NCI-H524 treated with DMSO at 0.1 percent for 48 hours (cell line): ENCODE results near the gene CCNDBP1.
"Not testable (repeated sequence)": the region's sequence is repeated elsewhere in the genome, so short reads cannot be mapped to it uniquely, and the experiment has no call there.

Source experiments
- DNase-seq: peaks from one replicate; lab custom pipeline; 2025; lab: John Stamatoyannopoulos, UW

The CCNDBP1 gene

GRCh38 chr15:43218908-43219706 is 33.9 kb downstream of the CCNDBP1 start:
- no peak for DNase-seq

GRCh38 chr15:43219929-43220928 is 35.0 kb downstream of the CCNDBP1 start:
- DNase-seq = no peak

- DNase-seq = no peak
Observed at GRCh38 chr15:43220991-43221403, 35.8 kb downstream of the CCNDBP1 start, which contains the start of gene EPB42. EPB42 (minus strand) TSS chr15:43221018; CDS start chr15:43220825, 193 bp downstream.

GRCh38 chr15:43221422-43221821 is 36.2 kb downstream of the CCNDBP1 start:
- no peak for DNase-seq

- no peak for DNase-seq
Observed at GRCh38 chr15:43225201-43225949, 40.2 kb downstream of the CCNDBP1 start.

GRCh38 chr15:43225950-43226255 is 40.7 kb downstream of the CCNDBP1 start:
- not testable (repeated sequence) for DNase-seq

- no peak for DNase-seq
Observed at GRCh38 chr15:43226436-43227305, 41.5 kb downstream of the CCNDBP1 start.

- DNase-seq = no peak
Observed at GRCh38 chr15:43229977-43230376, 44.8 kb downstream of the CCNDBP1 start.

GRCh38 chr15:43230640-43231115 is 45.5 kb downstream of the CCNDBP1 start:
- no peak for DNase-seq

- no peak for DNase-seq
Observed at GRCh38 chr15:43232289-43232874, 47.2 kb downstream of the CCNDBP1 start.

- DNase-seq = no peak
Observed at GRCh38 chr15:43235536-43235935, 50.3 kb downstream of the CCNDBP1 start.

GRCh38 chr15:43237842-43238470 is 52.8 kb downstream of the CCNDBP1 start:
- no peak for DNase-seq

- DNase-seq = no peak
Observed at GRCh38 chr15:43238671-43239131, 53.5 kb downstream of the CCNDBP1 start.

- DNase-seq = no peak
Observed at GRCh38 chr15:43239732-43240491, 54.7 kb downstream of the CCNDBP1 start.

GRCh38 chr15:43241100-43241499 is 55.9 kb downstream of the CCNDBP1 start:
- no peak for DNase-seq

GRCh38 chr15:43242616-43243015 is 57.4 kb downstream of the CCNDBP1 start:
- DNase-seq = no peak

- DNase-seq = no peak
Observed at GRCh38 chr15:43243020-43243645, 57.9 kb downstream of the CCNDBP1 start.

- no peak for DNase-seq
Observed at GRCh38 chr15:43244092-43244491, 58.9 kb downstream of the CCNDBP1 start.
